HepG2 (cell line): ENCODE data around the gene TLCD3A. TPM values are rescaled to one million over a fixed set of nuclear protein-coding genes. Genes with fewer than 3 reads are reported as not detected.

ENCODE experiments used
- ATAC-seq: fragments of 200-7000 bp; cut with Tn5 transposase; 3 replicates; pipeline ENCODE4 v1.9.1; 2020; ENCODE audit warnings: mild to moderate bottlenecking, moderate library complexity
- BruUV-seq: library from RNA; stranded (reverse); fragments of 400-500 nt; replicated peaks from 2 replicates; lab custom pipeline; 2021; lab: Mats Ljungman, UMichigan
- CTCF ChIA-PET: fragments of 300-600 bp; formaldehyde crosslinking; extraction: SDS; loops from one replicate; lab custom pipeline; 2021; ENCODE audit warnings: low total read pairs, inconsistent platforms, low intra/inter-chr PET ratio; lab: Yijun Ruan, JAX
- POLR2A ChIA-PET: fragments of 350-600 bp; sonication (Branson Sonifier 250); formaldehyde crosslinking; loops from one replicate; lab custom pipeline; 2020; ENCODE audit warnings: antibody characterized with exemption, inconsistent platforms; lab: Yijun Ruan, JAX
- DNase-seq: peaks from one replicate; pipeline ENCODE4 v3.0.0-alpha.2; 2015; ENCODE audit warnings: low spot score
- FAIRE-seq: peaks from 3 replicates; lab custom pipeline; 2011; peaks lifted over from hg19 to GRCh38; lab: Jason Lieb, UNC
- H2AFZ ChIP-seq: one replicate; pipeline ENCODE4 v1.6.1; 2011; ENCODE audit warnings: low read length, inconsistent platforms
- H3K27ac ChIP-seq: fragments of 300-600 bp; 3 replicates; pipeline ENCODE4 v1.8.0; 2011; ENCODE audit warnings: mixed run types, mild to moderate bottlenecking, mixed read lengths, low read length, inconsistent platforms; ENCODE audit not compliant: insufficient read depth; ENCODE audit errors: extremely low read length
- H3K27me3 ChIP-seq, 2 experiments: fragments of 200-600 bp in 1 of 2; 2 replicates in 1 of 2; 3 replicates in 1 of 2; pipeline versions ENCODE4 v1.6.0 to v1.8.0; 2011; ENCODE audit warnings: low read length in 2 of 2, mild to moderate bottlenecking in 2 of 2, moderate library complexity in 2 of 2, inconsistent platforms in 1 of 2; ENCODE audit not compliant: insufficient read depth in 2 of 2, control insufficient read depth in 1 of 2
- H3K36me3 ChIP-seq, 2 experiments: fragments of 200-600 bp in 1 of 2; replicated peaks in 1 of 2; 2 replicates in 1 of 2; 3 replicates in 1 of 2; pipeline versions ENCODE4 v1.5.1 to v1.8.0; 2011; ENCODE audit warnings: low read length in 2 of 2, inconsistent platforms in 1 of 2; ENCODE audit not compliant: insufficient read depth in 2 of 2, control insufficient read depth in 1 of 2
- H3K4me1 ChIP-seq: 2 replicates; pipeline ENCODE4 v1.5.1; 2012; ENCODE audit warnings: low read length, inconsistent platforms; ENCODE audit not compliant: insufficient read depth
- H3K4me2 ChIP-seq: 2 replicates; pipeline ENCODE4 v1.6.0; 2011; ENCODE audit warnings: low read depth, low read length, inconsistent platforms
- H3K4me3 ChIP-seq, 3 experiments: fragments of 200-600 bp in 1 of 3; sonication (generic), shearing (Covaris generic) in 1 of 3; replicated peaks in 1 of 3; 2 replicates each; pipeline ENCODE4 v1.5.1; 2011 to 2016; ENCODE audit warnings: low read length in 3 of 3, inconsistent platforms in 2 of 3, low read depth in 2 of 3, mild to moderate bottlenecking in 2 of 3, control low read depth in 1 of 3, mixed read lengths in 1 of 3; ENCODE audit not compliant: insufficient read depth in 1 of 3
- H3K79me2 ChIP-seq: one replicate; pipeline ENCODE4 v1.6.1; 2011; ENCODE audit warnings: low read length, inconsistent platforms; ENCODE audit not compliant: insufficient read depth
- H3K9ac ChIP-seq: 2 replicates; pipeline ENCODE4 v1.6.0; 2011; ENCODE audit warnings: mild to moderate bottlenecking, low read depth, low read length, inconsistent platforms; ENCODE audit not compliant: insufficient read depth
- H3K9me3 ChIP-seq: 2 replicates; pipeline ENCODE4 v1.5.1; 2012; ENCODE audit warnings: mild to moderate bottlenecking, low read length
- H4K20me1 ChIP-seq: 2 replicates; pipeline ENCODE4 v1.6.0; 2011; ENCODE audit warnings: inconsistent platforms, mild to moderate bottlenecking, low read length, moderate library complexity; ENCODE audit not compliant: insufficient read depth
- ETV6 ChIP-seq: sonication (generic); formaldehyde crosslinking; conservative IDR thresholded peaks from 2 replicates; pipeline ENCODE4 v1.4.0; 2020; ENCODE audit warnings: missing genetic modification reagents
- HOXA3 ChIP-seq: sonication (generic); formaldehyde crosslinking; IDR thresholded peaks from 2 replicates; pipeline ENCODE4 v1.5.0; 2020; ENCODE audit warnings: missing genetic modification reagents
- ONECUT2 ChIP-seq: sonication (generic); formaldehyde crosslinking; IDR thresholded peaks from 2 replicates; pipeline ENCODE4 v1.4.0; 2020; ENCODE audit warnings: missing genetic modification reagents
- PTBP1 ChIP-seq: fragments of 200-400 bp; formaldehyde crosslinking; IDR thresholded peaks from 2 replicates; pipeline ENCODE4 v1.6.1; 2018; ENCODE audit warnings: low read length, low read depth; ENCODE audit not compliant: poor library complexity, severe bottlenecking
- ZBTB10 ChIP-seq: sonication (generic); formaldehyde crosslinking; IDR thresholded peaks from 2 replicates; pipeline ENCODE4 v1.4.0; 2020; ENCODE audit warnings: missing genetic modification reagents, borderline replicate concordance
- ZNF124 ChIP-seq: sonication (generic); formaldehyde crosslinking; IDR thresholded peaks from 2 replicates; pipeline ENCODE4 v1.4.0; 2020; ENCODE audit warnings: missing genetic modification reagents
- ZNF282 ChIP-seq: fragments of 450-650 bp; IDR thresholded peaks from 2 replicates; pipeline ENCODE4 v1.6.1; 2018; ENCODE audit not compliant: partially characterized antibody
- ZNF318 ChIP-seq: sonication (generic); formaldehyde crosslinking; IDR thresholded peaks from 2 replicates; pipeline ENCODE4 v1.4.0; 2020; ENCODE audit warnings: mild to moderate bottlenecking, missing genetic modification reagents
- ZNF629 ChIP-seq: sonication (generic); formaldehyde crosslinking; conservative IDR thresholded peaks from 2 replicates; pipeline ENCODE4 v1.5.0; 2020; ENCODE audit warnings: missing genetic modification reagents
- ZNF678 ChIP-seq: sonication (generic); formaldehyde crosslinking; IDR thresholded peaks from 2 replicates; pipeline ENCODE4 v1.4.0; 2020; ENCODE audit warnings: mild to moderate bottlenecking, missing genetic modification reagents
- ZNF841 ChIP-seq: sonication (generic); formaldehyde crosslinking; IDR thresholded peaks from 2 replicates; pipeline ENCODE4 v1.8.1; 2023; ENCODE audit warnings: missing genetic modification reagents, borderline replicate concordance
- WGBS: methylation state at CpG from one replicate; pipeline ENCODE4 v1.1.6; 2017; ENCODE audit warnings: low lambda C conversion rate; 5-methylcytosine and 5-hydroxymethylcytosine counted together
- in situ Hi-C: cut with HindIII; loops from 2 replicates; pipeline ENCODE4 v1.10.0; 2017; ENCODE audit warnings: low pct_unique_long_range_greater_than_20kb; ENCODE audit not compliant: extremely low pct_ligation_motif_present
- intact Hi-C: fragments of 100-400 bp; cut with micrococcal nuclease; formaldehyde crosslinking; loops from one replicate; pipeline ENCODE4 v1.10.0; 2022; ENCODE audit not compliant: unreplicated experiment
- polyA plus RNA-seq, 8 experiments: library from polyadenylated mRNA; depleted of rRNA in 3 of 8; stranded (reverse) in 7 of 8; unstranded in 1 of 8; fragments of >200 nt; fragmentation: Illumina TruSeq in 4 of 8; extraction: Trizol in 4 of 8; gene quantifications; 2 replicates each; pipeline versions ENCODE4 v1.2.1 to v1.2.3, GENCODE V29; 2011 to 2016; ENCODE audit warnings: low read depth in 4 of 8, missing spikeins in 1 of 8, mixed read lengths in 1 of 8; ENCODE audit not compliant: insufficient read depth in 1 of 8
- total RNA-seq, 5 experiments: library from RNA; depleted of rRNA; stranded (reverse); fragments of >200 nt; fragmentation: Illumina TruSeq; extraction: Trizol; gene quantifications; 2 replicates each; pipeline ENCODE4 v1.2.3, GENCODE V29; 2016; ENCODE audit warnings: low read depth in 1 of 5

TLCD3A gene
- total and polyA plus RNA-seq, 2 of the 13 experiments (the other 11 are each of a cell fraction or from before 2014, with no cell fraction given) = 25.2 to 46.6 TPM

GRCh38 chr17:726271-726919, 6.0 kb upstream of the TLCD3A start (continued):
- TF ChIP-seq HOXA3 (CRISPR knock-in tag) (peak; percentile 43; the same call in 1 of the 2 replicates), ZNF124 (CRISPR knock-in tag) (no peak), ZNF282 (no peak), ZNF318 (no peak)

DNA sequence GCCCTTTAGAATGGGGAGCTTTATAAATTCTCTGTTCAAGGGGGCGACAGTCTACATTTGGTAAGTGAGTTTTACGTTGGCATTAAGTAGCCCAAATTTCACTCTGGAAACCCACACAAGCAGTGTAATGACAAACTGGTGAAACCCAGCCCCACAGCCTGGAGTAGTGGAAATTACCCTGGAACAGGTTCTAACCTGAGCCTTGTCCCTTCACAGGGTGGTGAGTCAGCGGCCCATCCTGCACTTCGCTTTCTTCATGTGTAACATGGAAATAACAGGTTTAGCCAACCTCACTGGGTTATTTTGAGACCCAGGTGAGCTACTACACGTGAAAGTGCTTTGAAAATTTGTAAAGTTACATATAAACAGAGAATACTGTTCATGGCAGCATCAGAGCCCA, 3.5 kb upstream of the TLCD3A start:
- intact Hi-C loops = no loop called here
- POLR2A ChIA-PET = interaction anchor here (1.7 kb wide), 1 partner anchor 13 kb away, joined by 4 read pairs; no protein-coding TSS in a partner anchor
- FAIRE-seq (no peak), DNase-seq (no peak), ATAC-seq (no peak)
- H3K4me1 ChIP-seq = peaks cover 56% of the 10 kb centered on the region
- in situ Hi-C loops = no loop called here
- CTCF ChIA-PET = no interaction called here
- no peaks in the 10 kb centered on the region for H3K9me3 ChIP-seq
- no peaks in the 10 kb centered on the region for H3K27me3 ChIP-seq
- WGBS = 86% methylated on average over 4 of the region's 5 CpGs
- no peaks in the 10 kb centered on the region for H4K20me1 ChIP-seq
- H3K4me2 ChIP-seq = no peak overlapping the region
- H3K79me2 ChIP-seq = peaks cover 9% of the 10 kb centered on the region
- no TSS peak for BruUV-seq
- no peak overlapping the region for H3K9ac ChIP-seq
- no peak overlapping the region for H3K4me3 ChIP-seq
- no peak overlapping the region for H2AFZ ChIP-seq
- no peaks in the 10 kb centered on the region for H3K36me3 ChIP-seq
- no peak overlapping the region for H3K27ac ChIP-seq
- TF ChIP-seq ZNF629 (CRISPR knock-in tag) (no peak), ZBTB10 (CRISPR knock-in tag) (no peak), PTBP1 (no peak), ONECUT2 (CRISPR knock-in tag) (no peak), ZNF841 (no peak), ZNF678 (no peak), ETV6 (CRISPR knock-in tag) (no peak)
